GM18517 (cell line): ENCODE results near the gene HDAC6.
"Not testable (repeated sequence)": the region's sequence is repeated elsewhere in the genome, so short reads cannot be mapped to it uniquely, and the experiment has no call there.

Experiments used
- ATAC-seq: cut with Tn5 transposase; IDR thresholded peaks from one replicate; pipeline ENCODE4 v1.9.1; 2021; ENCODE audit warnings: mild to moderate bottlenecking, moderate library complexity; ENCODE audit not compliant: unreplicated experiment

Gene HDAC6

GRCh38 chrX:48823053-48823452 is 21.2 kb downstream of the HDAC6 start:
- ATAC-seq, result no peak

- ATAC-seq, result no peak
Observed at GRCh38 chrX:48824066-48824465, 22.2 kb downstream of the HDAC6 start.

GRCh38 chrX:48826135-48826875 is 24.4 kb downstream of the HDAC6 start, which contains the start of gene ERAS:
TSS of gene ERAS (plus strand) at chrX:48826513. CDS start at chrX:48829124, 2,611 bp downstream.
- no peak for ATAC-seq

GRCh38 chrX:48826876-48827653 is 25.2 kb downstream of the HDAC6 start:
- ATAC-seq, result no peak

- no peak for ATAC-seq
Observed at GRCh38 chrX:48827654-48827968, 25.7 kb downstream of the HDAC6 start.

GRCh38 chrX:48829016-48829735 is 27.3 kb downstream of the HDAC6 start:
- ATAC-seq, result no peak

GRCh38 chrX:48831136-48831908 is 29.5 kb downstream of the HDAC6 start:
- no peak for ATAC-seq

- no peak for ATAC-seq
Observed at GRCh38 chrX:48831909-48832291, 30.0 kb downstream of the HDAC6 start.

GRCh38 chrX:48833542-48834138 is 31.8 kb downstream of the HDAC6 start:
- ATAC-seq, result no peak

- no peak for ATAC-seq
Observed at GRCh38 chrX:48834383-48834709, 32.5 kb downstream of the HDAC6 start.

GRCh38 chrX:48835524-48836329 is 33.9 kb downstream of the HDAC6 start, which contains the start of gene PCSK1N:
TSS of gene PCSK1N (minus strand) at chrX:48835610. CDS start at chrX:48835532, 78 bp downstream.
- no peak for ATAC-seq

- no peak for ATAC-seq
Observed at GRCh38 chrX:48839686-48840085, 37.8 kb downstream of the HDAC6 start.

GRCh38 chrX:48848847-48849246 is 47.0 kb downstream of the HDAC6 start:
- ATAC-seq, result no peak

GRCh38 chrX:48852857-48853256 is 51.0 kb downstream of the HDAC6 start:
- ATAC-seq, result no peak

- ATAC-seq, result not testable (repeated sequence)
Observed at GRCh38 chrX:48853494-48853893, 51.6 kb downstream of the HDAC6 start.

GRCh38 chrX:48854121-48854804 is 52.4 kb downstream of the HDAC6 start:
- not testable (repeated sequence) for ATAC-seq

- no peak for ATAC-seq
Observed at GRCh38 chrX:48854898-48855297, 53.0 kb downstream of the HDAC6 start.

- no peak for ATAC-seq
Observed at GRCh38 chrX:48864210-48864609, 62.3 kb downstream of the HDAC6 start.

- ATAC-seq, result not testable (repeated sequence)
Observed at GRCh38 chrX:48872017-48872416, 70.2 kb downstream of the HDAC6 start.
